ENCODE measurements around the gene RBP7.

DNA sequence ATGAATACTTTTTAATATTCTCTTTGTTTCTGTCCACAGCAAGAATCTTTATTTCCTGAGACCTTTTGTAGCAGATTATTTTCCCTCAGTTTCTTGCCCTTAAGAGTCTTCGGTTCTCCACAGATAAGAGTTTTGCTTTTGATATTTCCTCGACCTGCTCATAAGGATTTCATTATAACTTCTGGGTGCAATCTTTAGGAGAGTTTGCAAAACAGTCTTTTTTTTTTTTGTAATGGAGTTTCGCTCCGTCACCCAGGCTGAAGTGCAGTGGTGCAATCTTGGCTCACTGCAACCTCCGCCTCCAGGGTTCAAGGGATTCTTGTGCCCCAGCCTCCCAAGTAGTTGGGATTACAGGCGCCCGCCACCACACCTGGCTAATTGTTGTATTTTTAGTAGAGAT, 25.6 kb downstream of the RBP7 start:
- TF ChIP-seq POLR2A (IDR thresholded peaks at IDR 0.05): no peak
- TF ChIP-seq, protein P1, sequence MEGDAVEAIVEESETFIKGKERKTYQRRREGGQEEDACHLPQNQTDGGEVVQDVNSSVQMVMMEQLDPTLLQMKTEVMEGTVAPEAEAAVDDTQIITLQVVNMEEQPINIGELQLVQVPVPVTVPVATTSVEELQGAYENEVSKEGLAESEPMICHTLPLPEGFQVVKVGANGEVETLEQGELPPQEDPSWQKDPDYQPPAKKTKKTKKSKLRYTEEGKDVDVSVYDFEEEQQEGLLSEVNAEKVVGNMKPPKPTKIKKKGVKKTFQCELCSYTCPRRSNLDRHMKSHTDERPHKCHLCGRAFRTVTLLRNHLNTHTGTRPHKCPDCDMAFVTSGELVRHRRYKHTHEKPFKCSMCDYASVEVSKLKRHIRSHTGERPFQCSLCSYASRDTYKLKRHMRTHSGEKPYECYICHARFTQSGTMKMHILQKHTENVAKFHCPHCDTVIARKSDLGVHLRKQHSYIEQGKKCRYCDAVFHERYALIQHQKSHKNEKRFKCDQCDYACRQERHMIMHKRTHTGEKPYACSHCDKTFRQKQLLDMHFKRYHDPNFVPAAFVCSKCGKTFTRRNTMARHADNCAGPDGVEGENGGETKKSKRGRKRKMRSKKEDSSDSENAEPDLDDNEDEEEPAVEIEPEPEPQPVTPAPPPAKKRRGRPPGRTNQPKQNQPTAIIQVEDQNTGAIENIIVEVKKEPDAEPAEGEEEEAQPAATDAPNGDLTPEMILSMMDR (IDR thresholded peaks at IDR 0.05): no peak
